Caco-2 (cell line): ENCODE measurements around the gene ROPN1L. TPM values are rescaled to one million over a fixed set of nuclear protein-coding genes. Genes with fewer than 3 reads are reported as not detected.

Experiments
- BruUV-seq: library from RNA; stranded (reverse); fragments of 400-500 nt; replicated peaks from 2 replicates; lab custom pipeline; 2021; lab: Mats Ljungman, UMichigan
- CTCF ChIA-PET: fragments of 300-600 bp; sonication (Branson Sonifier 250); formaldehyde crosslinking; loops from one replicate; lab custom pipeline; 2022; ENCODE audit warnings: antibody characterized with exemption; lab: Charles Lee
- POLR2A ChIA-PET: fragments of 300-600 bp; sonication (Branson Sonifier 250); formaldehyde crosslinking; loops from one replicate; lab custom pipeline; 2022; ENCODE audit warnings: antibody characterized with exemption; lab: Charles Lee
- DNase-seq, 2 experiments: peaks; one replicate each; pipeline versions ENCODE4 v3.0.0 to v3.0.0-alpha.2; 2020 to 2022
- H3K27me3 ChIP-seq: replicated peaks from 2 replicates; pipeline ENCODE4 v1.6.0; 2011; ENCODE audit warnings: low read length; ENCODE audit not compliant: control insufficient read depth, insufficient read depth
- H3K36me3 ChIP-seq: 2 replicates; pipeline ENCODE4 v1.5.1; 2011; ENCODE audit warnings: low read length; ENCODE audit not compliant: control insufficient read depth, insufficient read depth
- H3K4me1 ChIP-seq: fragments of 250-450 bp; sonication (Bioruptor Pico); 2 replicates; pipeline ENCODE4 v1.5.1; 2020; ENCODE audit warnings: mild to moderate bottlenecking
- H3K4me3 ChIP-seq: 2 replicates; pipeline ENCODE4 v1.5.1; 2011; ENCODE audit warnings: low read depth, mild to moderate bottlenecking, control low read depth, low read length
- H3K9me3 ChIP-seq: fragments of 250-450 bp; sonication (Bioruptor Pico); 2 replicates; pipeline ENCODE4 v1.5.1; 2020; ENCODE audit warnings: mild to moderate bottlenecking, moderate library complexity
- H3K27ac Mint-ChIP-seq: one replicate; pipeline ENCODE4 v1.8.0; 2022; ENCODE audit warnings: mixed read lengths; ENCODE audit not compliant: unreplicated experiment
- H3K27me3 Mint-ChIP-seq: one replicate; pipeline ENCODE4 v1.8.0; 2022; ENCODE audit warnings: mixed read lengths; ENCODE audit not compliant: insufficient read depth, unreplicated experiment
- H3K36me3 Mint-ChIP-seq: one replicate; pipeline ENCODE4 v1.8.0; 2022; ENCODE audit warnings: mild to moderate bottlenecking, mixed read lengths; ENCODE audit not compliant: insufficient read depth, unreplicated experiment
- H3K4me1 Mint-ChIP-seq: one replicate; pipeline ENCODE4 v1.8.0; 2022; ENCODE audit warnings: low read depth, mixed read lengths; ENCODE audit not compliant: unreplicated experiment
- H3K4me3 Mint-ChIP-seq: one replicate; pipeline ENCODE4 v1.8.0; 2022; ENCODE audit warnings: mild to moderate bottlenecking, moderate library complexity, mixed read lengths; ENCODE audit not compliant: unreplicated experiment
- H3K9me3 Mint-ChIP-seq: one replicate; pipeline ENCODE4 v1.8.0; 2022; ENCODE audit warnings: mixed read lengths; ENCODE audit not compliant: unreplicated experiment
- intact Hi-C: fragments of 100-400 bp; cut with micrococcal nuclease; formaldehyde crosslinking; loops from one replicate; pipeline ENCODE4 v1.10.0; 2022; ENCODE audit not compliant: unreplicated experiment
- total RNA-seq: library from RNA; stranded (reverse); gene quantifications from 2 replicates; pipeline ENCODE4 v1.2.3, GENCODE V29; 2022
- TF ChIP-seq, protein P1 (sequence below), 2 experiments: fragments of 200-600 bp in 1 of 2; IDR thresholded peaks; 1 replicate in 1 of 2; 2 replicates in 1 of 2; pipeline versions ENCODE4 v1.5.1 to v1.8.0; 2011 to 2022; ENCODE audit warnings: antibody characterized with exemption in 1 of 2, control low read depth in 1 of 2, inconsistent platforms in 1 of 2, low read depth in 1 of 2, low read length in 1 of 2, mild to moderate bottlenecking in 1 of 2, moderate library complexity in 1 of 2; ENCODE audit not compliant: insufficient read depth in 1 of 2, severe bottlenecking in 1 of 2, unreplicated experiment in 1 of 2

Gene ROPN1L
- total RNA-seq, 1 experiment from 2014 or later = 0.48 TPM

DNA sequence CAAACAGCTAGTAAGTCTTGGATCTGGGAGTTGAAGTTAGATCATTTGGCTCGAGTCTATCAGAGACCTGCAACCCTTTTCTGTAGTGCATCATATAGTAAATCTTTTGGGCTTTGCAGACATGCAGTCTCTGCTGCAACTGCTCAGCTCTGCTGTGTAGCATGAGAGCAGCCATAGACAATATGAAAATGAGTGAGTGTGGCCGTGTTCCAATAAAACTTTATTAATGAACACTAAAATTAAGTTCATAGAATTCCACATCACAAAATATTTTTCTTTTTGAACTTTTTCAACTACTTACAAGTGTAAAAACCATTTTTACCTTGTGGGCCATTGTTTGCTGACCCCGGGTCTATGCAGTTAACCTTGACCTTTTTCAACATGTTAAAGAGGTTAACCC is 35.2 kb downstream of the ROPN1L start:
- peaks cover 19% of the 10 kb centered on the region for H3K4me1 Mint-ChIP-seq
- peaks cover 27% of the 10 kb centered on the region for H3K4me1 ChIP-seq
- H3K9me3 Mint-ChIP-seq = peaks cover 9% of the 10 kb centered on the region
- intact Hi-C loops = no loop called here
- no peaks in the 10 kb centered on the region; the same call in 1 of the 2 replicates for H3K9me3 ChIP-seq
- no peak overlapping the region for H3K4me3 Mint-ChIP-seq
- no peaks in the 10 kb centered on the region; the same call in 1 of the 2 replicates for H3K36me3 ChIP-seq
- H3K27ac Mint-ChIP-seq = no peak overlapping the region
- no peak overlapping the region for H3K4me3 ChIP-seq
- H3K27me3 Mint-ChIP-seq = no peaks in the 10 kb centered on the region
- H3K36me3 Mint-ChIP-seq = peaks cover 2% of the 10 kb centered on the region
- ChIA-PET POLR2A (no interaction called here), CTCF (no interaction called here)
- no TSS peak for BruUV-seq
- no peak for DNase-seq
- H3K27me3 ChIP-seq = no peaks in the 10 kb centered on the region; the same call in 1 of the 2 replicates
- TF ChIP-seq, protein P1, sequence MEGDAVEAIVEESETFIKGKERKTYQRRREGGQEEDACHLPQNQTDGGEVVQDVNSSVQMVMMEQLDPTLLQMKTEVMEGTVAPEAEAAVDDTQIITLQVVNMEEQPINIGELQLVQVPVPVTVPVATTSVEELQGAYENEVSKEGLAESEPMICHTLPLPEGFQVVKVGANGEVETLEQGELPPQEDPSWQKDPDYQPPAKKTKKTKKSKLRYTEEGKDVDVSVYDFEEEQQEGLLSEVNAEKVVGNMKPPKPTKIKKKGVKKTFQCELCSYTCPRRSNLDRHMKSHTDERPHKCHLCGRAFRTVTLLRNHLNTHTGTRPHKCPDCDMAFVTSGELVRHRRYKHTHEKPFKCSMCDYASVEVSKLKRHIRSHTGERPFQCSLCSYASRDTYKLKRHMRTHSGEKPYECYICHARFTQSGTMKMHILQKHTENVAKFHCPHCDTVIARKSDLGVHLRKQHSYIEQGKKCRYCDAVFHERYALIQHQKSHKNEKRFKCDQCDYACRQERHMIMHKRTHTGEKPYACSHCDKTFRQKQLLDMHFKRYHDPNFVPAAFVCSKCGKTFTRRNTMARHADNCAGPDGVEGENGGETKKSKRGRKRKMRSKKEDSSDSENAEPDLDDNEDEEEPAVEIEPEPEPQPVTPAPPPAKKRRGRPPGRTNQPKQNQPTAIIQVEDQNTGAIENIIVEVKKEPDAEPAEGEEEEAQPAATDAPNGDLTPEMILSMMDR (IDR thresholded peaks at IDR 0.05; ENCODE audit: insufficient read depth in 1 of 2, low read depth in 1 of 2, low read length in 1 of 2, severe bottlenecking in 1 of 2, unreplicated experiment in 1 of 2) = no peak

DNA sequence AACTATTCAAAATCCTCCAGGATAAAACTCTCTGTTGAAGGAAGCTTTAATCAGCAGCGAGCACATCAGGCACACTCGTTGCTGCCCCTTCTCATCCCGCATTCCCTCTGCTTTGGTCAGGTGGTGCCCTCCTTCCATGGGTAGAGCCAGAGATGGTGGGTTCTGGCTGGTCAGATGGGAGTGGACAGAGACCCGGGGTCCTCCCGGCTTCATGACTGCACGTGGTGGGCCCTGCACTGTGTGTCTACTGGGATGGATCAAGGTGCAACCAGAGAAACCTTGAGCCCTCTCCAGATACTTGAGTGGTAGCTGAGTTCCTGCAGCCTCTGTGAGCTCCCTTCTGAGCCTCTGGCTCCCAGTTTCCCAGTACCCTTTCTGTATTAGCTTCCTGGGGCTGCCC is 36.3 kb downstream of the ROPN1L start:
- peaks cover 36% of the 10 kb centered on the region for H3K4me1 ChIP-seq
- no peak for DNase-seq
- H3K9me3 Mint-ChIP-seq = peaks cover 7% of the 10 kb centered on the region
- H3K27me3 Mint-ChIP-seq = no peaks in the 10 kb centered on the region
- H3K4me3 Mint-ChIP-seq = no peak overlapping the region
- POLR2A ChIA-PET = no interaction called here
- no TSS peak for BruUV-seq
- H3K27ac Mint-ChIP-seq = no peak overlapping the region
- H3K4me3 ChIP-seq = no peak overlapping the region
- no peaks in the 10 kb centered on the region; the same call in 1 of the 2 replicates for H3K27me3 ChIP-seq
- H3K9me3 ChIP-seq = no peaks in the 10 kb centered on the region; the same call in 1 of the 2 replicates
- no peaks in the 10 kb centered on the region; the same call in 1 of the 2 replicates for H3K36me3 ChIP-seq
- H3K36me3 Mint-ChIP-seq = peaks cover 9% of the 10 kb centered on the region
- intact Hi-C loops = no loop called here
- CTCF ChIA-PET = no interaction called here
- H3K4me1 Mint-ChIP-seq = peaks cover 30% of the 10 kb centered on the region
- TF ChIP-seq, protein P1 (IDR thresholded peaks at IDR 0.05; ENCODE audit: insufficient read depth in 1 of 2, low read depth in 1 of 2, low read length in 1 of 2, severe bottlenecking in 1 of 2, unreplicated experiment in 1 of 2) = no peak

GRCh38 chr5:10478436-10478835 is 36.8 kb downstream of the ROPN1L start:
- H3K4me1 Mint-ChIP-seq = peaks cover 35% of the 10 kb centered on the region
- Histone ChIP-seq H3K4me1 (peaks cover 36% of the 10 kb centered on the region), H3K27me3 (no peaks in the 10 kb centered on the region; the same call in 1 of the 2 replicates), H3K9me3 (no peaks in the 10 kb centered on the region; the same call in 1 of the 2 replicates), H3K4me3 (no peak overlapping the region), H3K36me3 (no peaks in the 10 kb centered on the region; the same call in 1 of the 2 replicates)
- H3K4me3 Mint-ChIP-seq = no peak overlapping the region
- CTCF ChIA-PET = interaction anchor here (0.5 kb wide), 1 partner anchor 245 kb away, joined by 3 read pairs; no protein-coding TSS in a partner anchor
- H3K27ac Mint-ChIP-seq = no peak overlapping the region
- TF ChIP-seq, protein P1 (IDR thresholded peaks at IDR 0.05; ENCODE audit: insufficient read depth in 1 of 2, low read depth in 1 of 2, low read length in 1 of 2, severe bottlenecking in 1 of 2, unreplicated experiment in 1 of 2) = no peak
- DNase-seq = no peak
- POLR2A ChIA-PET = no interaction called here
- intact Hi-C loops = no loop called here
- peaks cover 2% of the 10 kb centered on the region for H3K9me3 Mint-ChIP-seq
- H3K36me3 Mint-ChIP-seq = peaks cover 9% of the 10 kb centered on the region
- no peaks in the 10 kb centered on the region for H3K27me3 Mint-ChIP-seq
- no TSS peak for BruUV-seq
